Measurements from ENCODE around the gene ITGA2B. TPM values are rescaled to one million over a fixed set of nuclear protein-coding genes. Genes with fewer than 3 reads are reported as not detected.
"Not testable (repeated sequence)": the region's sequence is repeated elsewhere in the genome, so short reads cannot be mapped to it uniquely, and the experiment has no call there.

The ITGA2B gene
- total and polyA plus RNA-seq, 2 of the 4 experiments (the other 2 are of a cell fraction): under 0.01 to 0.26 TPM

- no CpG with 5 or more reads among the region's 5 CpGs for WGBS, 2 experiments (ENCODE audit: extremely low coverage in 2 of 2, insufficient read length in 1 of 2)
- CTCF ChIA-PET: interaction anchor here (0.7 to 1.1 kb wide), 3 partner anchors 42 to 122 kb away, joined by 3 read pairs; no protein-coding TSS in a partner anchor
- intact Hi-C loops (cut with micrococcal nuclease); H3K79me1 ChIP-seq (ENCODE audit: low read depth in 1 of 2, low read length in 2 of 2); H4K91ac ChIP-seq (ENCODE audit: insufficient read depth, low read depth, low read length); H3K27ac ChIP-seq (ENCODE audit: insufficient read depth, low read length); H3K4me2 ChIP-seq (ENCODE audit: low read depth, low read length); in situ Hi-C loops (cut with MboI; ENCODE audit: low sequenced_read_pairs); dilution Hi-C loops (cut with HindIII; ENCODE audit: low sequenced_read_pairs, unreplicated experiment); DNase-seq; H3K18ac ChIP-seq (ENCODE audit: low read depth, low read length); H2AK5ac ChIP-seq (ENCODE audit: low read depth, low read length); H3K9ac ChIP-seq (ENCODE audit: low read depth, low read length); H2BK120ac ChIP-seq (ENCODE audit: low read depth, low read length); H3K23ac ChIP-seq (ENCODE audit: low read depth, low read length); H2BK15ac ChIP-seq (ENCODE audit: low read depth, low read length); H4K20me1 ChIP-seq (ENCODE audit: insufficient read depth, low read length); H3K14ac ChIP-seq (replicated peaks; ENCODE audit: low read depth, low read length); H3K4me3 ChIP-seq (ENCODE audit: insufficient read depth, low read depth, low read length); H3K56ac ChIP-seq (ENCODE audit: extremely low read depth, insufficient read depth, low read length); H3K36me3 ChIP-seq (ENCODE audit: control insufficient read depth, insufficient read depth, low read length); H4K8ac ChIP-seq (ENCODE audit: low read depth in 2 of 2, low read length in 2 of 2); H2BK5ac ChIP-seq (ENCODE audit: low read depth, low read length, poor library complexity, severe bottlenecking); BruUV-seq (replicated peaks); H4K5ac ChIP-seq (ENCODE audit: low read depth, low read length); H2BK20ac ChIP-seq (ENCODE audit: low read depth, low read length); H3K27me3 ChIP-seq (ENCODE audit: control insufficient read depth, insufficient read depth, low read length); ATAC-seq (ENCODE audit: low read depth); H3K9me3 ChIP-seq (ENCODE audit: control insufficient read depth, insufficient read depth, low read length); H3K4ac ChIP-seq (ENCODE audit: low read depth, low read length); POLR2A ChIA-PET (ENCODE audit: unreplicated experiment); H2AFZ ChIP-seq (replicated peaks; ENCODE audit: low read length, poor library complexity); H3K4me1 ChIP-seq (ENCODE audit: control insufficient read depth, insufficient read depth, low read length); H2AK9ac ChIP-seq (replicated peaks; ENCODE audit: low read depth, low read length, poor library complexity); H3K9me1 ChIP-seq (ENCODE audit: insufficient read depth, low read length): not testable (repeated sequence)
Observed at GRCh38 chr17:44330263-44330662, 59.2 kb downstream of the ITGA2B start.

DNA sequence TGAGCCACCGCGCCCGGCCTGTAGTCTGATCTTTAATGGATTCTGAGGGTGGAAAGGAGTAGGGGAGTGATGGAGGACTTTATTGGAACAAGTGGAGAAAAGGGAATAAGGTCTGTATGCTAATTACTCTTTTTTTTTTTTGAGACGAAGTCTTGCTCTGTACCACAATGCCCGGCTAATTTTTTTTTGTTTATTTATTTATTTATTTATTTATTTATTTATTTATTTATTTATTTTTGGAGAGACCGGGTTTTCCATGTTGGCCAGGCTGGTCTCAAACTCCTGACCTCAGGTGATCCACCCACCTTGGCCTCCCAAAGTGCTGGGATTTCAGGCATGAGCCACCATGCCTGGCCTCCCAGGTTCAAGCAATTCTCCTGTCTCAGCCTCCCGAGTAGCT is 59.9 kb downstream of the ITGA2B start:
- H3K9ac ChIP-seq (ENCODE audit: low read depth, low read length); H4K5ac ChIP-seq (ENCODE audit: low read depth, low read length); H3K23ac ChIP-seq (ENCODE audit: low read depth, low read length); H2BK20ac ChIP-seq (ENCODE audit: low read depth, low read length); H3K27ac ChIP-seq (ENCODE audit: insufficient read depth, low read length); CTCF ChIA-PET; H3K4me3 ChIP-seq (ENCODE audit: insufficient read depth, low read depth, low read length); H3K18ac ChIP-seq (ENCODE audit: low read depth, low read length); H2AK9ac ChIP-seq (replicated peaks; ENCODE audit: low read depth, low read length, poor library complexity); H2AFZ ChIP-seq (replicated peaks; ENCODE audit: low read length, poor library complexity); H4K20me1 ChIP-seq (ENCODE audit: insufficient read depth, low read length); ATAC-seq (ENCODE audit: low read depth); H2AK5ac ChIP-seq (ENCODE audit: low read depth, low read length); H3K4ac ChIP-seq (ENCODE audit: low read depth, low read length); H3K9me3 ChIP-seq (ENCODE audit: control insufficient read depth, insufficient read depth, low read length); H3K4me2 ChIP-seq (ENCODE audit: low read depth, low read length); dilution Hi-C loops (cut with HindIII; ENCODE audit: low sequenced_read_pairs, unreplicated experiment); H3K36me3 ChIP-seq (ENCODE audit: control insufficient read depth, insufficient read depth, low read length); H3K9me1 ChIP-seq (ENCODE audit: insufficient read depth, low read length); H2BK15ac ChIP-seq (ENCODE audit: low read depth, low read length); H3K27me3 ChIP-seq (ENCODE audit: control insufficient read depth, insufficient read depth, low read length); DNase-seq; H3K4me1 ChIP-seq (ENCODE audit: control insufficient read depth, insufficient read depth, low read length); BruUV-seq (replicated peaks); H4K8ac ChIP-seq (ENCODE audit: low read depth in 2 of 2, low read length in 2 of 2); H2BK120ac ChIP-seq (ENCODE audit: low read depth, low read length); H3K56ac ChIP-seq (ENCODE audit: extremely low read depth, insufficient read depth, low read length); H4K91ac ChIP-seq (ENCODE audit: insufficient read depth, low read depth, low read length); H3K79me1 ChIP-seq (ENCODE audit: low read depth in 1 of 2, low read length in 2 of 2); POLR2A ChIA-PET (ENCODE audit: unreplicated experiment); H2BK5ac ChIP-seq (ENCODE audit: low read depth, low read length, poor library complexity, severe bottlenecking); H3K14ac ChIP-seq (replicated peaks; ENCODE audit: low read depth, low read length): not testable (repeated sequence)
- in situ Hi-C loops (cut with MboI; ENCODE audit: low sequenced_read_pairs) (loop anchor here (5.0 kb wide), 1 partner anchor 107 kb away; no protein-coding TSS in a partner anchor), intact Hi-C loops (cut with micrococcal nuclease) (loop anchor here (5.0 kb wide), 1 partner anchor 127 kb away; no protein-coding TSS in a partner anchor)
- WGBS, 2 experiments (ENCODE audit: extremely low coverage in 2 of 2, insufficient read length in 1 of 2): 83% methylated on average over 1 of the region's 7 CpGs; no CpG with 5 or more reads in 1 of the 2 experiments
